ENCODE data around the gene YIF1A.

YIF1A gene

GRCh38 chr11:66265531-66266377 lies 23.2 kb downstream of the YIF1A start:
- no peak for TF ChIP-seq MYC (IDR thresholded peaks at IDR 0.05; ENCODE audit: low read depth, low read length)
- DNase-seq (ENCODE audit: low read depth) = no peak
- H3K4me3 ChIP-seq (ENCODE audit: low read depth, low read length) = no peak overlapping the region

GRCh38 chr11:66264914-66265313 lies 24.0 kb downstream of the YIF1A start:
- DNase-seq (ENCODE audit: low read depth) = peak; percentile 46
- TF ChIP-seq MYC (IDR thresholded peaks at IDR 0.05; ENCODE audit: low read depth, low read length) = no peak
- TF ChIP-seq CTCF (IDR thresholded peaks at IDR 0.05; ENCODE audit: low read depth, low read length) = peak; percentile 42
- no peak overlapping the region for H3K4me3 ChIP-seq (ENCODE audit: low read depth, low read length)

- TF ChIP-seq MYC (IDR thresholded peaks at IDR 0.05; ENCODE audit: low read depth, low read length) = no peak
- TF ChIP-seq MAX (IDR thresholded peaks at IDR 0.05; ENCODE audit: low read depth, low read length) = no peak
- TF ChIP-seq POLR2A (IDR thresholded peaks at IDR 0.05; ENCODE audit: extremely low read depth, insufficient read length) = no peak
- TF ChIP-seq CTCF (IDR thresholded peaks at IDR 0.05; ENCODE audit: low read depth, low read length) = no peak
- H3K4me3 ChIP-seq (ENCODE audit: low read depth, low read length) = no peak overlapping the region
- no peak for DNase-seq (ENCODE audit: low read depth)
Observed at GRCh38 chr11:66264383-66264782, 24.6 kb downstream of the YIF1A start.

- no peak overlapping the region for H3K4me3 ChIP-seq (ENCODE audit: low read depth, low read length)
- no peak for DNase-seq (ENCODE audit: low read depth)
- no peak for TF ChIP-seq CTCF (IDR thresholded peaks at IDR 0.05; ENCODE audit: low read depth, low read length)
- TF ChIP-seq POLR2A (IDR thresholded peaks at IDR 0.05; ENCODE audit: extremely low read depth, insufficient read length) = no peak
- TF ChIP-seq MAX (IDR thresholded peaks at IDR 0.05; ENCODE audit: low read depth, low read length) = no peak
- TF ChIP-seq MYC (IDR thresholded peaks at IDR 0.05; ENCODE audit: low read depth, low read length) = no peak
Observed at GRCh38 chr11:66263785-66264184, 25.2 kb downstream of the YIF1A start.

- DNase-seq (ENCODE audit: low read depth) = no peak
- TF ChIP-seq POLR2A (IDR thresholded peaks at IDR 0.05; ENCODE audit: extremely low read depth, insufficient read length) (no peak), MAX (IDR thresholded peaks at IDR 0.05; ENCODE audit: low read depth, low read length) (no peak)
- H3K4me3 ChIP-seq (ENCODE audit: low read depth, low read length) = no peak overlapping the region
Observed at GRCh38 chr11:66263231-66263630, 25.7 kb downstream of the YIF1A start.

GRCh38 chr11:66262696-66263095 lies 26.2 kb downstream of the YIF1A start:
- TF ChIP-seq MAX (IDR thresholded peaks at IDR 0.05; ENCODE audit: low read depth, low read length) (no peak), POLR2A (IDR thresholded peaks at IDR 0.05; ENCODE audit: extremely low read depth, insufficient read length) (no peak), MYC (IDR thresholded peaks at IDR 0.05; ENCODE audit: low read depth, low read length) (no peak), CTCF (IDR thresholded peaks at IDR 0.05; ENCODE audit: low read depth, low read length) (no peak)
- no peak for DNase-seq (ENCODE audit: low read depth)

GRCh38 chr11:66262191-66262590 lies 26.8 kb downstream of the YIF1A start:
- no peak for TF ChIP-seq POLR2A (IDR thresholded peaks at IDR 0.05; ENCODE audit: extremely low read depth, insufficient read length)
- no peak for TF ChIP-seq CTCF (IDR thresholded peaks at IDR 0.05; ENCODE audit: low read depth, low read length)
- TF ChIP-seq MYC (IDR thresholded peaks at IDR 0.05; ENCODE audit: low read depth, low read length) = no peak
- TF ChIP-seq MAX (IDR thresholded peaks at IDR 0.05; ENCODE audit: low read depth, low read length) = no peak
- H3K4me3 ChIP-seq (ENCODE audit: low read depth, low read length) = no peak overlapping the region
- no peak for DNase-seq (ENCODE audit: low read depth)

More at GRCh38 chr11:66262696-66263095, 26.2 kb downstream of the YIF1A start:
- no peak overlapping the region for H3K4me3 ChIP-seq (ENCODE audit: low read depth, low read length)
